SK-N-SH (cell line): ENCODE results near the gene CDS1.

Experiments used
- CHD2 ChIP-seq: fragments of 150-350 bp; IDR thresholded peaks from 2 replicates; pipeline ENCODE4 v1.6.1; 2018; ENCODE audit warnings: low read length; ENCODE audit not compliant: partially characterized antibody
- EP300 ChIP-seq, 2 experiments: IDR thresholded peaks; 2 replicates each; pipeline versions ENCODE4 v1.4.0 to v1.6.1; 2012; ENCODE audit warnings: borderline replicate concordance in 1 of 2, low read depth in 1 of 2, low read length in 1 of 2
- EZH2phosphoT487 ChIP-seq: fragments of 200-600 bp; sonication (generic); IDR thresholded peaks from 2 replicates; pipeline ENCODE4 v1.6.1; 2017; ENCODE audit warnings: low read depth, mixed run types, mild to moderate bottlenecking, antibody characterized with exemption, moderate library complexity, borderline replicate concordance
- RAD21 ChIP-seq: IDR thresholded peaks from 2 replicates; pipeline ENCODE4 v1.6.1; 2012; ENCODE audit warnings: mild to moderate bottlenecking, low read length
- TF ChIP-seq, protein P1 (sequence below): IDR thresholded peaks from 2 replicates; pipeline ENCODE4; 2012

DNA sequence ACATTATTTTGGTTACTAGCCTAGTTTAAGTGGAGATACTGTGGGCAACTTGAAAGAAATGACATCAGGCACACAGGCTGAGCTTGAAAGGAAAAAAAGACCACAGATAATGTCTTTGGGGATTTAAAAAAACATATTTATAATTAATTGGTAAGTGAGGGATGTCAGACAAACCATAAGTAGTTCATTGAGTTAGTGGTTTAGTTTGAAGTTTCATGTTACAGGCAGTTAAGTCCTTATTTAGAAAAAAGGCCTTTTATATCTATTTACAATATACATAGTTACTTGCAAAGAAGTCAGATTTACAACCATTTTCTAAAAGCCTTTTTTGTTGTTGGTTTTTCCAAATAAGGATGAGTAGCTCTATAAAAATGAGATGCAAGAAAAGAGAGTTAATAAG is 89.2 kb downstream of the CDS1 start:
- TF ChIP-seq RAD21 (no peak), EZH2phosphoT487 (no peak), CHD2 (no peak), EP300 (IDR thresholded peaks at IDR 0.05; ENCODE audit: borderline replicate concordance in 1 of 2, low read depth in 1 of 2, low read length in 1 of 2) (no peak)
- TF ChIP-seq, protein P1, sequence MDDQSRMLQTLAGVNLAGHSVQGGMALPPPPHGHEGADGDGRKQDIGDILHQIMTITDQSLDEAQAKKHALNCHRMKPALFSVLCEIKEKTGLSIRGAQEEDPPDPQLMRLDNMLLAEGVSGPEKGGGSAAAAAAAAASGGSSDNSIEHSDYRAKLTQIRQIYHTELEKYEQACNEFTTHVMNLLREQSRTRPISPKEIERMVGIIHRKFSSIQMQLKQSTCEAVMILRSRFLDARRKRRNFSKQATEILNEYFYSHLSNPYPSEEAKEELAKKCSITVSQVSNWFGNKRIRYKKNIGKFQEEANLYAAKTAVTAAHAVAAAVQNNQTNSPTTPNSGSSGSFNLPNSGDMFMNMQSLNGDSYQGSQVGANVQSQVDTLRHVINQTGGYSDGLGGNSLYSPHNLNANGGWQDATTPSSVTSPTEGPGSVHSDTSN, result no peak
